GM15510 (cell line): ENCODE results near the gene RTKN2.

Experiments
- POLR2A ChIP-seq: IDR thresholded peaks from 3 replicates; pipeline ENCODE4 v1.6.1; 2011; ENCODE audit warnings: borderline replicate concordance; ENCODE audit not compliant: insufficient read length; ENCODE audit errors: extremely low read depth

The RTKN2 gene, protein sequence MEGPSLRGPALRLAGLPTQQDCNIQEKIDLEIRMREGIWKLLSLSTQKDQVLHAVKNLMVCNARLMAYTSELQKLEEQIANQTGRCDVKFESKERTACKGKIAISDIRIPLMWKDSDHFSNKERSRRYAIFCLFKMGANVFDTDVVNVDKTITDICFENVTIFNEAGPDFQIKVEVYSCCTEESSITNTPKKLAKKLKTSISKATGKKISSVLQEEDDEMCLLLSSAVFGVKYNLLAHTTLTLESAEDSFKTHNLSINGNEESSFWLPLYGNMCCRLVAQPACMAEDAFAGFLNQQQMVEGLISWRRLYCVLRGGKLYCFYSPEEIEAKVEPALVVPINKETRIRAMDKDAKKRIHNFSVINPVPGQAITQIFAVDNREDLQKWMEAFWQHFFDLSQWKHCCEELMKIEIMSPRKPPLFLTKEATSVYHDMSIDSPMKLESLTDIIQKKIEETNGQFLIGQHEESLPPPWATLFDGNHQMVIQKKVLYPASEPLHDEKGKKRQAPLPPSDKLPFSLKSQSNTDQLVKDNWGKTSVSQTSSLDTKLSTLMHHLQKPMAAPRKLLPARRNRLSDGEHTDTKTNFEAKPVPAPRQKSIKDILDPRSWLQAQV

DNA sequence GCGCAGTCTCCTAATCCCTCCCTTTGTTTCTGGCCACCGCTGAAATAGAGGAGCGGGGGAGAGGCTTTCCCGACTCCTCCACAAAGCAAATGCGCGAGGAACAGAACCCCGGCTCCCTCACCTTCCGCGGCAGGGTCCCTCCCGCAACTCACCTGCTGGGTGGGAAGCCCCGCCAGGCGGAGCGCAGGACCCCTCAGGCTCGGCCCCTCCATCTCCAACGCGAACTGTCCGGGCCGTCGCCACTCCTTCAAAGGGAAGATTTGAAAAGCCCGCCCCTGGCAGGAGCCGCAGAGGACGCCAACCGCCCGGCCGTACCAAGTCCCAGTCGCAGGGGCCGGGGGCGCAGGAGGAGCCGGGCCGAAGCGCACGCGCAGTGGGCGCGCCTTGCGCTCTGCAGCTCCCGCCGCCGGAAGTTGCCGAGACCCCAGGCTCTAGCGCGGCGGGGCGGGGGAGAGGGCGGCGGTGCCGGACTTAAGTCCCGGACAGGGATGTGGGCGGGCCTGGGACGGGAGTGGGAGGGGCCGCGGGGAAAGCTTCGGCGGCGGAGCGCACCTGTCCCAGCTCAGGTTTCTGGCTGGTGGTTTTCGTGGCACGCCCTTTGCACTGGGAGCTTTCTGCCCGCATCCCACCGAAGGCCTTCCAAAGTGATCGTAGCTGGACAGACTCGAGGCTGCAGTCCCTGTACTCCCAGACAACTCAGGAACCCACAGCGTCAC lies at the start of gene RTKN2:
TSS of gene RTKN2 (minus strand) at position 446 of the 716 bp plus-strand sequence. CDS start at position 212, 234 bp downstream.
- no peak for TF ChIP-seq POLR2A

DNA sequence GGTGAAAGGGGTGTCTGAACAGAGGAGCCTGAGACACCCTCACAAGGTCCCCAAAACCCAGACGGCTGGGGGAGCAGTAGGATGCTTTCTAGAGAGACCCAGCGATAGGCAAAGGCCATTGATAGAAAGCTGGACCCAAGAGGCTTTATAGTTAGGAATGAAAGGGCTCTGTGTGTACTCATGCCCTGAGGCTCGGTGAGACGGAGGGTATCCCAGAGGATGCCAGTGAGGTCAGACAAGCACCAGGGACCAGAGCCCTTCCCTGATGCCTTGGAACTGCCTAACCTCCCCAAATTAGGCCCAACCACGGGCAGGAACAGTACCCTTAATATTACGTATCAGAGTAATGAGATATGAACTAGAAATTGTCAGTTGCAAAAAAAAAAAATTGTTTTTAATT lies 48.6 kb upstream of the RTKN2 start:
- no peak for TF ChIP-seq POLR2A

DNA sequence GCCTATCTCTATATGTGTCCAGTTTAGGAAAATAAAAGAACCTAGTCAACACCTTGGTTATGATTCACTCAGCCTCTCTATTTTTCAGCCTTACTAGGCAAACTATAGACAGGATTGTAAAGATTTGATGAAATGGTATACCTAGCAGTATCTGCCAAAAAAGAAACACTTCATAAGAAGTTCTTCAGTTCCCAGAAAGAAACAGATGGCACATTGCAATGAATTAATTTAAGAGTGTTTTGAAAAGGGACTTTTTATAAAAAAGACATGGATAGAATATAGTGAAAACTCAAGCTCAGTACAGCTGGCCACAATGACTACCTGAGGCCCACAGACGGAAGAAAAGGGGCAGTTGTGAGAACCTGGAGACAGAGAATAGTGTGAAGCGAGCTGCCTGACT lies 40.6 kb upstream of the RTKN2 start:
- TF ChIP-seq POLR2A, result no peak

DNA sequence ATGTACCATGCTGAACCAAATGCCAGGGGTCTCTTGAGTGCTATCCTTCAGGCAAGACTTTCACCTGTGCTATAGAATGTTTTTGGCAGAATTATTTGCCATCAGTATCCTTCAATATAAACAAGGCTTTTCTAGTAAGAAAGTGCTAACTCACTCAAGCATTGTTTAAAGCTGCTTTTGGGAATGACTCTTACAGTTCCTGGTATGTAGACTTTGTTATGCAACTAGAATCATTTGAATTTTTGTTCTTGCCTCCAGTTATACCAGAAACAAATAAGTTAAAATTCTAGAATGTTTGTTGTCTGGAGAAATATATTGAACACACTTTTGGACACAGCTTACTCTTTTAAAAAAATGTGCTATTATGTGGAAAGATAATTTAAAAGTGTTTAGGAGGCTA lies 39.5 kb upstream of the RTKN2 start:
- TF ChIP-seq POLR2A, result no peak

DNA sequence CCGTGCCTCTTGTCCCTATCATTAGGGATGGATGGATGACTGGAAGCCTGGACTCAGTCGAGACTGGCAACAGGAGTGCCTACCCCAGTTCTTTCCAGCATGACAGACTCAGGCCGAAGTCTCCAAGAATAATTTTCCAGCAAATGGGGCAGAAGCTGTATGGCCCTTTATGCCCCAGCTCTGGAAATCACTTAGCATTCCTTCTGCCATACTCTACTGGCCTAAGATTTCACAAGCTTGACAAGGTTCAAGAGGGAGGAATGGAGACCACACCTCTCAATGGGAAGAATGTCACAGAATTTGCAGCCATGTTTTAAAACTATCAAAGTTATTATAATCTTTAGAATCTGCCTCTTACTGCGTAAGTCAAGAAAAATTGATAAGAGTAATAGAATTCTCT lies 39.0 kb upstream of the RTKN2 start:
- no peak for TF ChIP-seq POLR2A

DNA sequence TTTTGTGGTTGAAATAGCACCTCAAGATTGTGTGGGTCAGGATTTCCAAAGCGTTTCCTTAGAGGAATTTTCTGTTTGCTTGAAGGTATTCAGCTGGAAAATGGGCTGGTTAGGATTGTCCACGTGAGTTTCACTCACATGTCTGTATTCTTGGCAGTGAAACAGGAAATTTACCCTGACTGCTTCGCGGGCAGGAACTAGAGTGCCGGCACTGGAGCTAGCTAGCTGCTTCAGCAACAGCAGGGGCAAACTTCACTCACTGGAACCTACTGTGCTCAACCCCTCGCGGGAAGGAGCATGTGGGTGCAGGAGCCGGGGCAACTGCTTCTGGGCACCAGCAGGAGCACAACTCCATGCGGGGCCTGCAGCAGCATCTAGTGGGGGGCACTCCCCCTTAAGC lies 38.0 kb upstream of the RTKN2 start:
- no peak for TF ChIP-seq POLR2A

DNA sequence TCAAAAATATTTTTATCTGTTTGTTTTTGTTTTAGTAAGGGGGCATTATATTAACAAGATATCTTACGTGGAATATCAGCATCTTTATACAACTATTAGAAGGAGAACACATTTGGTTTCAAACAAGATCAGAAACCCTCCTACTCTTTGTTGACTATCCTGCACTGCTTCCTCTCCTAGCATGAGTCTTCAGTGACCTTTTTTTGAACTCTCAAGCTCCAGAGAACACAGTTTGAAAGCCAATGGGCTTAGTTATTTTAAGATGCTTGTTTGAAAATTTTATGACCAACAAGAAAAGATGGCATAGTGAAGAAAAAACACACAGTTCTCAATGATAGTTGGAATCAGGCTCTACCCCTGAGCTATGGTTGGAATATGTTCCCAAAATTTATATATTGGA lies 37.2 kb upstream of the RTKN2 start:
- no peak for TF ChIP-seq POLR2A

DNA sequence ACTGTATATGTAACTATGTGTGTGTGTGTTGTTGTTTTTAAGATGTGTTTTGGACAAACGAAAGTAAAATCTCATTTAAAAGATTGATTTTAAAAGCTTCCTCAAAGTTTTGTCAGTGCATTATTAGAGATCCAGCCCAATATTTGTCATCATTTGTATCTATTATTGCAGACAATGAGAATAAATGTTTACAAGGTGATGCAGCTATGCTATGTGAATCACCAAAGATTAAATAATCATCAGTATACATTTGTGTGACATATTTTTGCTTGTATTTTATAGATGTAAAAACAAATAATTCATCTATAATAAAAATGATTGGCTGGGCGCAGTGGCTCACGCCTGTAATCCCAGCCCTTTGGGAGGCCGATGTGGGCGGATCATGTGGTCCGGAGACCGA lies 35.3 kb upstream of the RTKN2 start:
- TF ChIP-seq POLR2A, result no peak

DNA sequence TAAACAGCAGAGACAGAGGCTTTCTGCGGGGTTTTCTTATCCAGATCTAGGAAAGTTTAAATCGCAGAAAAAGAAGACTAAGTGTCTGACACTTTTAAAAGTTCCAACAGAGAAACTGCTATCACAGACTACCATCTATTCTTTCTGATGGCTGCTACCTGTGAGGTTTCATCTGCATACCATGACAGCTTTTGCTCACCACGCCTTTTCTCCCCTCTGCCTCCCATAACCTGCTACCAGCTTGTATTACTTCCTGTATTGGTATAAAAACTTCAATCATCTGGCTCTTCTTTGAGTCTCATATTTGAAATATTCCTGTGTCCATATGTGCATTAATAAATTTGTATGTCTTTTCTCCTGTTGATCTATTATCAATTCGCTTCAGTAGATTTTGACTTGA lies 34.1 kb upstream of the RTKN2 start:
- no peak for TF ChIP-seq POLR2A

DNA sequence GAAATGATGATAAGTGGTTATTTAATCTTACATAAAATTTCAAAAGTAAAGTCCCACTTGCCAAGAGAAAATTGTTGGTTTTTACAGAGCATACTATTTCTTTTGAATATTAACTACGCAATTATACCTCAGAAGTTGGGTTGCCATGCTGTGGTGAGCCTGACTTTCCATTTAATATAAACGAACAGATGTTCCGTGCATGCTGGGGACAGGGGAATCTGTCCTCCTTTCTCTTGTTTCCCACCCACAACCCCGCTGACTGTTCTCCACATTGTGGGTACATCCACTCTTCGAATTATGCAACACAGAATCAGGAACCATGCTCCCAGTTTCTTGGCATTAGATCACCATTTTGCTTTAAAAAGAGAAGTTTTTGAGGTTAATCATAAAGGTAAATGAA lies 29.2 kb upstream of the RTKN2 start:
- no peak for TF ChIP-seq POLR2A

DNA sequence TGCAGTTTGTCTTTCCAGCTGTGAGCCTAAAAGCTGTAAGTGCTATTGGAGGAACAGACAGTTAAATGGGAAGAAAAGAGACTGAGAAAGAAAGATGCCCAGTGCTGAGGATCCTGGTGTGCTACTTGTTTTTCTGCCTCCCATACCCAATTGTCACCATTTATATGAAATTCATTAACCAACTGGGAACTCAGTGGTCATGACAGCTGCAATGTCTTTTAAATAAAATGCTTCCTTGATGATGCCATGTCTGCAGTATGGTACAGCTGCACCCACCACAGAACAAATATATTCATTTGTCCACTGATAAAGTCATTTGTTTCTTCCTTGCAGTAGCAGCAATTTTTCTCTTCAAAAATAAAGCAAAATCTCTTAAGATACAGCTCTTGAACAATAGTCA lies 15.6 kb upstream of the RTKN2 start:
- TF ChIP-seq POLR2A, result no peak

DNA sequence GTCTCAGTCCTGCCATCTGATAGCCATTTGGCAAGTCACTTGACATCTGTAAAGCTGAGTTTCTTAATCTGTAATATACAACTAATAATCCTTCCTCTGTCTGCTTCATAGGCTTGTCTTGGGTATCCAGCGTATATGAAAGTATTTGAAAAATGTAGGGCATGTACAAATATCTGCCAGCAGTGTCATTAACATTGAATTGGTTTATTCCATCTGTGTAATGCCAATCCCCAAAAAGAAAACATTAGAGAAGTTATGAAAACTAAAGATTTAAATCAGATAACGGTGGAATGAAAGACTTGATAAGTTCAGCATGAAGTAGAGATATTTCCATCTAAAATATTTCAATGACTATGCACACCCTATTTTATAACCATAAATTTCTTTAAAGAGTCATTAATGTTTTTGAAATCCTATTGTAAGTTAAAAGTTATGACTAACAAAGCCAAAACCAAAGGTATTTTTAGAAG lies 9.8 kb upstream of the RTKN2 start:
- TF ChIP-seq POLR2A, result no peak

DNA sequence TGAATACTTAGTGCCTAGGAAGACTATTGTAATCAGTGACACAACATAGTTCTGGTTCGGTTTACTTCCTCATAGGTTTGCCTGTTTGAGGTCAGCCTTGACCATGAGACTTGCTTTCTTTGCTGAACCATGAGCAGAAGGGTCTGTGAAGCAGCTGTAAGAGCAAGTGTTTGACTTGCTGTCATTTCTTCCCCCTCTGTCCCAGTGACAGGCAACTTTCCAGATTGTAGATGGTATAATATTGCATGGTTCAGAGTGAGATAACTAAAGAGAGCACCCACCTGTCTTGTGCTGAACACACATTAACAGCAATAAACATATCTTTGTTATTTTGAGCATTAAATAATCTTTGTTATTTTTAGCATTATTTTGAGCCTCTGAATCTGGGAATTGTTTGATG lies 9.3 kb upstream of the RTKN2 start:
- TF ChIP-seq POLR2A, result no peak

DNA sequence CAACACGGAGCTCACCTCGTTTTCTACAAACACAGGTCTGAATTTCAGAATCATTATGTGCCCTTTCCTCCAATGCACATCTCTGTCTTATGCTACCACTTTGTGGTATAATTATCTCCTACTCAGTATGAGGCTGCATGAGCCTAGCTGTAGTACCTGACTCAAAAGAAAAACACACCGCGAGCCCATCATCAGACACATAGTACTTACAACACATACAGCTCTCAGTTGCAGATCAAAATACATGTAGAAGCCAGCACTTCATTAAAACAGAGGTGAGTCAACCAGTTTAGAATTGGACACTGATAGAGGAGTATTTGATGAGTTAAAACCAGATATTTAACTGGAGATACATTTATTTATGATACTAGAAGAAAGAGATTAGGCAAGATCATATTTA lies 1.4 kb upstream of the RTKN2 start:
- no peak for TF ChIP-seq POLR2A

DNA sequence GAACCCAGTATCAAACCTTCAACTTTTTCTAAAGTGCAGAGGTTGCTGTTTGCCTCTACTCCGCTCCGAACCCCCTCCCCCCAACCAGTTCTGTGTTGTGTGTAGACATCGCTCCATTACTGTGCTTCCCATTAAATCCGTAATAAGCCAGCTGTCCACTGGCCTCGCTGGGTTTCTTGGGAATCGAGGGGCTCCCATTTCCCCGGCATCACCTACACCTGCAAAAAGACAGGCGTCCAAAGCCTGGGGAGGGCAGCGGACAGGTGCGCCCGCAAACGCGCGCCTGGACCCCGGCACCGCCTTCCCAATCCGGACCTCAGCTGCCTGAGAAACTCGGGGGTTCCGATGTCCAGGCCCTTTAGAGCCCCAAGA lies 631 bp downstream of the RTKN2 start:
- no peak for TF ChIP-seq POLR2A
